ENCODE measurements around the gene USP20. TPM values are rescaled to one million over a fixed set of nuclear protein-coding genes. Genes with fewer than 3 reads are reported as not detected.
"Not testable (repeated sequence)": the region's sequence is repeated elsewhere in the genome, so short reads cannot be mapped to it uniquely, and the experiment has no call there.

Gene USP20
- 3.7 TPM for total RNA-seq

DNA sequence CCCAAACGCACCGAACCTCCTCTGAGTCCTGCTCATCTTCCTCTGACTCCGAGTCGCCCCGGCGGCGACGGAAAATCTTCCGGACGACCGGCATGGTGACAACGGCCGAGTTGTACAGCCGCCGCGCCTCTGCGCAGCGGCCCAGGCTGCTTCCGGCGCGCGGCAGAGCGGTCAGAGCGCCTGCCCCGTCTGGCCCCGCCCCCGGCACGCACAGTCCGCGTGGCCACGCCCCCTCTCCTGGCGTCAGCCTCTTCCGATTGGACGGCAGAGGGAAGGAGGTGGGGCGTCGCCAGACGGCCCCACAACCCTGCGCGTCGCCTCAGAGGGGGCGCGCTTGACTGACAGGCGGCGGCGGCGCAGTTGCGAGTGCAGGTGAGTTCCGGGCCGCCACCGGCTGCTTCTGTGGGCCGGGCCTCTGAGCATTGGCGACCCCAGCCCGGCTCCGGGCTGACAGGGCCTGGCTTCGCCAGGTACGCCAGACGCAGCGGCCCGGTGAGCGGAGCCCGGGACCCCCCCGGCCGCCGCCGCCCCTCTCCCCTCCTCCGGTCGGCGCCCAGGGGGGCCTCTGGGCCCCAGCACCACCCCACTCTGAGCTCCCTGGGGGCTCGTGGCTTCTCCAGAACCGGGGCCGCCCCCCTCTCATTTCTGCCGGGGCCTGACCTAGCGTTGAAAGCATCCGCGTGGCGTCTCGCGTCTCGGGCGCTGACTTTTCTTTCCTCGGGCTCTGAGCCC, at the start of gene USP20, which contains the start of gene C9orf78:
TSS of gene USP20 (plus strand) at position 331 of the 732 bp plus-strand sequence. CDS start 17,098 bp downstream, outside the sequence.
TSS of gene C9orf78 (minus strand) at position 148 of the 732 bp plus-strand sequence. CDS start at position 94, 54 bp downstream.
- Histone ChIP-seq H3K36me3 (ENCODE audit: control insufficient read depth in 3 of 3, insufficient read depth in 3 of 3, low read length in 3 of 3) (peaks cover 20 to 33% (median 33%) of the 10 kb centered on the region in 3 donors), H3K9ac (ENCODE audit: low read depth in 1 of 3, low read length in 3 of 3) (peak within 1 kb of the TSS; percentile 91 to 95 (median 94)), H3K9me3 (ENCODE audit: control insufficient read depth in 3 of 3, low read length in 3 of 3) (no peaks in the 10 kb centered on the region), H3K27ac (ENCODE audit: low read depth, low read length) (peak within 1 kb of the TSS; percentile 81), H3K4me3 (ENCODE audit: low read length in 3 of 3) (peak within 1 kb of the TSS; percentile 91 to 100 (median 99)), H3K4me1 (ENCODE audit: control insufficient read depth in 3 of 3, insufficient read depth in 3 of 3, low read length in 3 of 3) (peaks cover 22 to 41% (median 24%) of the 10 kb centered on the region in 3 donors), H3K27me3 (ENCODE audit: control insufficient read depth in 3 of 3, insufficient read depth in 3 of 3, low read length in 3 of 3) (no peaks in the 10 kb centered on the region)

- no peaks in the 10 kb centered on the region for H3K9me3 ChIP-seq (ENCODE audit: control insufficient read depth in 3 of 3, low read length in 3 of 3)
- no peaks in the 10 kb centered on the region for H3K4me1 ChIP-seq (ENCODE audit: control insufficient read depth in 3 of 3, insufficient read depth in 3 of 3, low read length in 3 of 3)
- no peaks in the 10 kb centered on the region for H3K36me3 ChIP-seq (ENCODE audit: control insufficient read depth in 3 of 3, insufficient read depth in 3 of 3, low read length in 3 of 3)
- no peak overlapping the region for H3K4me3 ChIP-seq (ENCODE audit: low read length in 3 of 3)
- H3K27me3 ChIP-seq (ENCODE audit: control insufficient read depth in 3 of 3, insufficient read depth in 3 of 3, low read length in 3 of 3), result peaks cover 3 to 16% (median 12%) of the 10 kb centered on the region in 3 donors
- no peak overlapping the region for H3K9ac ChIP-seq (ENCODE audit: low read depth in 1 of 3, low read length in 3 of 3)
- H3K27ac ChIP-seq (ENCODE audit: low read depth, low read length), result no peak overlapping the region
These were observed 49.4 kb upstream of the USP20 start for GRCh38 chr9:129785866-129786265.

GRCh38 chr9:129786481-129786880, 48.8 kb upstream of the USP20 start:
- H3K9ac ChIP-seq (ENCODE audit: low read depth in 1 of 3, low read length in 3 of 3), result no peak overlapping the region
- peaks cover 3 to 16% (median 12%) of the 10 kb centered on the region in 3 donors for H3K27me3 ChIP-seq (ENCODE audit: control insufficient read depth in 3 of 3, insufficient read depth in 3 of 3, low read length in 3 of 3)
- no peak overlapping the region for H3K4me3 ChIP-seq (ENCODE audit: low read length in 3 of 3)
- no peak overlapping the region for H3K27ac ChIP-seq (ENCODE audit: low read depth, low read length)
- no peaks in the 10 kb centered on the region for H3K9me3 ChIP-seq (ENCODE audit: control insufficient read depth in 3 of 3, low read length in 3 of 3)
- H3K36me3 ChIP-seq (ENCODE audit: control insufficient read depth in 3 of 3, insufficient read depth in 3 of 3, low read length in 3 of 3), result no peaks in the 10 kb centered on the region
- no peaks in the 10 kb centered on the region for H3K4me1 ChIP-seq (ENCODE audit: control insufficient read depth in 3 of 3, insufficient read depth in 3 of 3, low read length in 3 of 3)

DNA sequence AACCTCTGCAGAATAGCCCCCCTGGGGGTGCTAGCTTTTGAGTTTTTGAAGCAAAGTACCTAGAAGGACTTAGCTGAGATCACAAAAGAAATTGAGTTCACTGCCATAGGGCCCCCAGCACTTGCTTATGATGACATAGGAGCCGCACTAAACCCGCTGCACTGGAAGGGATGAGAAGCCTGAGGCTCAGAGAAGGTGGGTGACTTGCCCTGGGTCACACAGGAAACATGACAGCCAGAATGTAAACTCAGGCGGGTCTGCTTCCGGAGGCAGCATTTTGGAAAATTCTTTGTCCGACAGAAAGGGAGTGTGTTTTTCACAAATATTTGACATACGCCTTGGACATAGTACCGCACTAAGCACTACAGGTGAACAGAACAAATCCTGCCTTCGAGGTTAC, 40.7 kb upstream of the USP20 start:
- Histone ChIP-seq H3K36me3 (ENCODE audit: control insufficient read depth in 3 of 3, insufficient read depth in 3 of 3, low read length in 3 of 3) (no peaks in the 10 kb centered on the region), H3K9ac (ENCODE audit: low read depth in 1 of 3, low read length in 3 of 3) (no peak overlapping the region), H3K9me3 (ENCODE audit: control insufficient read depth in 3 of 3, low read length in 3 of 3) (no peaks in the 10 kb centered on the region), H3K27me3 (ENCODE audit: control insufficient read depth in 3 of 3, insufficient read depth in 3 of 3, low read length in 3 of 3) (peaks cover 2 to 19% (median 14%) of the 10 kb centered on the region in 3 donors), H3K27ac (ENCODE audit: low read depth, low read length) (no peak overlapping the region), H3K4me3 (ENCODE audit: low read length in 3 of 3) (no peak overlapping the region), H3K4me1 (ENCODE audit: control insufficient read depth in 3 of 3, insufficient read depth in 3 of 3, low read length in 3 of 3) (no peaks in the 10 kb centered on the region)

GRCh38 chr9:129796029-129796428, 39.2 kb upstream of the USP20 start:
- H3K4me3 ChIP-seq (ENCODE audit: low read length in 3 of 3); H3K27ac ChIP-seq (ENCODE audit: low read depth, low read length); H3K9ac ChIP-seq (ENCODE audit: low read depth in 1 of 3, low read length in 3 of 3); H3K9me3 ChIP-seq (ENCODE audit: control insufficient read depth in 3 of 3, low read length in 3 of 3); H3K36me3 ChIP-seq (ENCODE audit: control insufficient read depth in 3 of 3, insufficient read depth in 3 of 3, low read length in 3 of 3); H3K4me1 ChIP-seq (ENCODE audit: control insufficient read depth in 3 of 3, insufficient read depth in 3 of 3, low read length in 3 of 3): not testable (repeated sequence)
- peaks cover 0 to 19% (median 14%) of the 10 kb centered on the region in 3 donors for H3K27me3 ChIP-seq (ENCODE audit: control insufficient read depth in 3 of 3, insufficient read depth in 3 of 3, low read length in 3 of 3)

DNA sequence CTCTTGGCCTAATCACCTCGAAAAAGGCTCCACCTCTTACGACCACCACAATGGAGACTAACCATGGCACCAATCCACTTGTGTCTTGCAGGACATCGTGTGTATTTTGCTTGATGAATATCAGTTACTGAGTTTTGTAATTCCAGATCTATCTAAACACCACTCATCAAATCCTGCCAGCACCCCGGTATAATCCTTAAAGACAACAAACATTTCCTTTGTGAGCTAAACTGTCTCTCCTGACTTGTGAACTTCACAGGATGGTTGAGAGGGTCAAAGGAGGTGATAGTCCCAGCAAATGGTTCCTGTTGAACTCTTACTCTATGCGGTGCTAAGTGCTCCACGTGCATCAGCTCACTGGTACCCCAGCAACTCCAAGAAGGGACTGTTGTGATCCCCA, 36.3 kb upstream of the USP20 start:
- Histone ChIP-seq H3K9me3 (ENCODE audit: control insufficient read depth in 3 of 3, low read length in 3 of 3) (no peaks in the 10 kb centered on the region), H3K36me3 (ENCODE audit: control insufficient read depth in 3 of 3, insufficient read depth in 3 of 3, low read length in 3 of 3) (no peaks in the 10 kb centered on the region), H3K4me1 (ENCODE audit: control insufficient read depth in 3 of 3, insufficient read depth in 3 of 3, low read length in 3 of 3) (peaks cover 5 to 6% (median 6%) of the 10 kb centered on the region in 3 donors), H3K27ac (ENCODE audit: low read depth, low read length) (no peak overlapping the region), H3K4me3 (ENCODE audit: low read length in 3 of 3) (no peak overlapping the region), H3K9ac (ENCODE audit: low read depth in 1 of 3, low read length in 3 of 3) (no peak overlapping the region), H3K27me3 (ENCODE audit: control insufficient read depth in 3 of 3, insufficient read depth in 3 of 3, low read length in 3 of 3) (peaks cover 0 to 19% (median 14%) of the 10 kb centered on the region in 3 donors)

- H3K27me3 ChIP-seq (ENCODE audit: control insufficient read depth in 3 of 3, insufficient read depth in 3 of 3, low read length in 3 of 3), result no peaks in the 10 kb centered on the region
- H3K4me1 ChIP-seq (ENCODE audit: control insufficient read depth in 3 of 3, insufficient read depth in 3 of 3, low read length in 3 of 3), result peaks cover 9 to 10% (median 10%) of the 10 kb centered on the region in 3 donors
- H3K27ac ChIP-seq (ENCODE audit: low read depth, low read length), result no peak overlapping the region
- H3K9ac ChIP-seq (ENCODE audit: low read depth in 1 of 3, low read length in 3 of 3), result no peak overlapping the region
- H3K9me3 ChIP-seq (ENCODE audit: control insufficient read depth in 3 of 3, low read length in 3 of 3), result no peaks in the 10 kb centered on the region
- peaks cover 4 to 7% (median 4%) of the 10 kb centered on the region in 3 donors for H3K36me3 ChIP-seq (ENCODE audit: control insufficient read depth in 3 of 3, insufficient read depth in 3 of 3, low read length in 3 of 3)
- no peak overlapping the region for H3K4me3 ChIP-seq (ENCODE audit: low read length in 3 of 3)
These were observed 33.8 kb upstream of the USP20 start for GRCh38 chr9:129801504-129801903.

DNA sequence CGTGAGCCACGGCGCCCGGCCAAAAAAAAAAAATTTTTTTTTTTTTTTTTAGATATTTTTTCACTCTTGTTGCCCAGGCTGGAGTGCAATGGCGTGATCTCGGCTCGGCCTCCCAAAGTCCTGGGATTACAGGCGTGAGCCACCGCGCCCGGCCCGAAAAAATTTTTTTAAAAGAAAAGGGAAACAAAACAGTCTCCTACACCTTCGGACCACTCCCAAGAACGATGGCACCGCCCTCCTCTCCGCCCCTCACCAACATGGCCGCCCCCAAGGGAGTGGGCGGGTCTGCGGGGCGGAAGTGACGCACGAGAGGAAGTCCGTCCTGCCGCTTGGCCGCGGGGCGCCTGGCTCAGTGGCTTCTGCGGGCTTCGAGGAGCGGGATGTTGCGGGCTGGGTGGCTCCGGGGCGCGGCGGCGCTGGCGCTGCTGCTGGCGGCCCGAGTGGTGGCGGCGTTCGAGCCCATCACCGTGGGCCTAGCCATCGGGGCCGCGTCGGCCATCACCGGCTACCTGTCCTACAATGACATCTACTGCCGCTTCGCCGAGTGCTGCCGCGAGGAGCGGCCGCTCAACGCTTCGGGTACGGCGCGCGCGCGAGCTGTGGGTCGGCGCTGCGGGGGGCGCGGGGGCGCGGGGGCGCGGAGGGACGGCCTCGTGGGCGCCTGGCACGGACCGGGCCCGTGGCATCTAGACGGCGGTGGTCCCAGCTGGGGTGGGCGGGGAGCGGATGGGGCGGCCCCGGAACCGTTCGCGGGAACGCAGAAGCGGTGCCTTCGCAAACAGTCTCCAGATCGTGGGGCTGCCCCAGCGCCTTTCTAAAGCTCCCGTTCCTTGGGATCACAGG, 32.2 kb upstream of the USP20 start, which contains the start of gene TOR1B:
TSS of gene TOR1B (plus strand) at position 352 of the 843 bp plus-strand sequence. CDS start at position 381, 29 bp downstream.
- H3K27ac ChIP-seq (ENCODE audit: low read depth, low read length), result peak within 1 kb of the TSS; percentile 60
- H3K4me3 ChIP-seq (ENCODE audit: low read length in 3 of 3), result peak within 1 kb of the TSS; percentile 83 to 90 (median 83)
- peaks cover 9 to 10% (median 10%) of the 10 kb centered on the region in 3 donors for H3K4me1 ChIP-seq (ENCODE audit: control insufficient read depth in 3 of 3, insufficient read depth in 3 of 3, low read length in 3 of 3)
- no peaks in the 10 kb centered on the region for H3K27me3 ChIP-seq (ENCODE audit: control insufficient read depth in 3 of 3, insufficient read depth in 3 of 3, low read length in 3 of 3)
- H3K9ac ChIP-seq (ENCODE audit: low read depth in 1 of 3, low read length in 3 of 3), result peak within 1 kb of the TSS; percentile 76 to 83 (median 77)
- peaks cover 9 to 14% (median 11%) of the 10 kb centered on the region in 3 donors for H3K36me3 ChIP-seq (ENCODE audit: control insufficient read depth in 3 of 3, insufficient read depth in 3 of 3, low read length in 3 of 3)
- no peaks in the 10 kb centered on the region for H3K9me3 ChIP-seq (ENCODE audit: control insufficient read depth in 3 of 3, low read length in 3 of 3)

GRCh38 chr9:129803676-129804060, 31.6 kb upstream of the USP20 start:
- H3K27me3 ChIP-seq (ENCODE audit: control insufficient read depth in 3 of 3, insufficient read depth in 3 of 3, low read length in 3 of 3), result no peaks in the 10 kb centered on the region
- H3K4me3 ChIP-seq (ENCODE audit: low read length in 3 of 3), result peak overlapping the region; percentile 83 to 90 (median 83)
- H3K4me1 ChIP-seq (ENCODE audit: control insufficient read depth in 3 of 3, insufficient read depth in 3 of 3, low read length in 3 of 3), result peaks cover 9 to 10% (median 10%) of the 10 kb centered on the region in 3 donors
- peak overlapping the region; percentile 60 for H3K27ac ChIP-seq (ENCODE audit: low read depth, low read length)
- H3K9me3 ChIP-seq (ENCODE audit: control insufficient read depth in 3 of 3, low read length in 3 of 3), result no peaks in the 10 kb centered on the region
- peak overlapping the region; percentile 30 to 83 (median 77) for H3K9ac ChIP-seq (ENCODE audit: low read depth in 1 of 3, low read length in 3 of 3)
- H3K36me3 ChIP-seq (ENCODE audit: control insufficient read depth in 3 of 3, insufficient read depth in 3 of 3, low read length in 3 of 3), result peaks cover 9 to 14% (median 11%) of the 10 kb centered on the region in 3 donors

Data from skeletal muscle tissue (tissue), 4 donors.